Cardiac fibroblast (primary cell): ENCODE measurements around the gene SLC35F1.

Experiments used
- DNase-seq, 2 donors: peaks; one replicate each; pipeline versions ENCODE4 v3.0.0 to v3.0.0-alpha.2; 2010; ENCODE audit warnings: low read depth in 2 of 2
- H3K4me3 ChIP-seq, 2 donors: replicated peaks in 1 of 2; 1 replicate in 1 of 2; 2 replicates in 1 of 2; pipeline ENCODE4 v1.5.1; 2011; ENCODE audit warnings: low read depth in 2 of 2, low read length in 2 of 2, mild to moderate bottlenecking in 2 of 2, moderate library complexity in 1 of 2
- CTCF ChIP-seq: IDR thresholded peaks from one replicate; pipeline ENCODE4 v1.5.1; 2011; ENCODE audit warnings: low read depth, mild to moderate bottlenecking, low read length, inconsistent platforms

Gene SLC35F1

GRCh38 chr6:118253741-118254140, 346.7 kb downstream of the SLC35F1 start:
- DNase-seq, result no peak

GRCh38 chr6:118260833-118261232, 353.8 kb downstream of the SLC35F1 start:
- no peak for TF ChIP-seq CTCF
- no peak for DNase-seq
- H3K4me3 ChIP-seq, result no peak overlapping the region

More at GRCh38 chr6:118253741-118254140, 346.7 kb downstream of the SLC35F1 start:
- TF ChIP-seq CTCF, result no peak
- H3K4me3 ChIP-seq, result no peak overlapping the region

- H3K4me3 ChIP-seq, result no peak overlapping the region
- no peak for TF ChIP-seq CTCF
- peak; percentile 25 to 51 for DNase-seq
Measured at GRCh38 chr6:118263921-118264486, 356.9 kb downstream of the SLC35F1 start.

GRCh38 chr6:118269659-118270058, 362.6 kb downstream of the SLC35F1 start:
- no peak for TF ChIP-seq CTCF
- no peak for DNase-seq
- H3K4me3 ChIP-seq, result no peak overlapping the region

- DNase-seq, result no peak
- TF ChIP-seq CTCF, result no peak
- no peak overlapping the region for H3K4me3 ChIP-seq
Measured at GRCh38 chr6:118277631-118278030, 370.6 kb downstream of the SLC35F1 start.

GRCh38 chr6:118280210-118280609, 373.1 kb downstream of the SLC35F1 start:
- no peak for TF ChIP-seq CTCF
- DNase-seq, result no peak

GRCh38 chr6:118281291-118281690, 374.2 kb downstream of the SLC35F1 start:
- no peak overlapping the region for H3K4me3 ChIP-seq
- TF ChIP-seq CTCF, result no peak
- no peak for DNase-seq

More at GRCh38 chr6:118280210-118280609, 373.1 kb downstream of the SLC35F1 start:
- no peak overlapping the region for H3K4me3 ChIP-seq
